ENCODE measurements around the gene DYNLT4.
"Not testable (repeated sequence)": the region's sequence is repeated elsewhere in the genome, so short reads cannot be mapped to it uniquely, and the experiment has no call there.

DYNLT4 gene

DNA sequence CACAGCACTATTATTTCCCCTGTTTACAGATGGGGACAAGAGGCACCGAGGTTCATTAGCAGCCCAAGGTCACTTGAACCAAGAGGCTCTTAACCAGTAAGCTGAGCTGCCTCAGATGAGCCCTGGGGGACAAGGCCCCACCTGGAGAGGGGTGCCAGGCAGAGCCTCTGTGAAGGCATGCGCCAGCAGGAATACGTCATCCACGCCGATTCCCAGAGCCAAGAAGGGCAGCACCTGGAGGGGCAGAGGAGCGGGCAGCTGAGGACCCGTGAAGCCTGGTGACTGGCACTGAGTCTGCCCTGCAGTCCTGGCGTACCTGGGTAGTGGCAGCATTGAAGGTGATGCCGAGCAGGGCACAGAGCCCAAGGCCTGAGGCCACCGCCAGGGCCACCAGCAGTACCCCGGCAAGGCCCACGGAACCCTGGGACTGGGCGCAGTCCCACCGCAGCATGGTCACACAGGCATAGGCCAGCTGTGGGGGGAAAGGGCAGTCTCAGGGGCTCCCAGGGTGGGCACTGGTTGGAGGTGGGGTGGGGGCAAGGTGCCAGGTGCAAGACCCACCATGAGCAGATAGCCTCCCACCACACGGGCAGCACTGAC is 21.8 kb upstream of the DYNLT4 start:
- DNase-seq (ENCODE audit: low read depth in 2 of 2): no peak

DNA sequence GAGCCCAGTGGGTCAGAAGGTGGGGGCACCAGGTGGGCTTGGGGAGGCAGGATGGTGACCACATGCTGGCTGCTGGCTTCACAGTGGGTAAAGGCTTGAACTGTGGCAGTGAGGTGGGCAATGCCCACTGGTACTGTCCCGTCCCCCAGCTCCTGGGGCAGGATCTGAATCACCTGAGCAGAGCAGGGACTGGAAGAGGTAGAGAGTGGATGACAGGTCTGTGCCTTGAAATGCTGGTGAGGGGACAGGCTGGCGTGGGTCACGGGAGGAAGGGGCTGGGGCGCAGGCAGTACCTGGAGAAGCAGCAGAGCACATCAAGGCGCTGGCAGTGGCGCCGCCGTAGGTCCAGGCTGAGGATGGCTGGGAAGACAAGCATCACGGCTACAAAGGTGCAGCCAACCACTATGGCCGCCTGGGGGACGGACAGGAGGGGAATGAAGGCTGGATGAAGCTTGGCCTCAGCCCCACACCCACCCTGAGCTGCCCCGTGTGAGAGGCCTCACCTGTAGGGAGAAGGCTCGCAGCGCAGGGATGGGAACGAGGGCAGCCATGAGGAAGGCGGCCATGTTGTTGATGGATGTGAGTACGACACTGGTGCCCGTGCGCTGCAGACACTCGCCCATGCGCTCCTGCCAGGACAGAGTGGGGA is 21.0 kb upstream of the DYNLT4 start:
- DNase-seq (ENCODE audit: low read depth in 2 of 2): no peak

DNA sequence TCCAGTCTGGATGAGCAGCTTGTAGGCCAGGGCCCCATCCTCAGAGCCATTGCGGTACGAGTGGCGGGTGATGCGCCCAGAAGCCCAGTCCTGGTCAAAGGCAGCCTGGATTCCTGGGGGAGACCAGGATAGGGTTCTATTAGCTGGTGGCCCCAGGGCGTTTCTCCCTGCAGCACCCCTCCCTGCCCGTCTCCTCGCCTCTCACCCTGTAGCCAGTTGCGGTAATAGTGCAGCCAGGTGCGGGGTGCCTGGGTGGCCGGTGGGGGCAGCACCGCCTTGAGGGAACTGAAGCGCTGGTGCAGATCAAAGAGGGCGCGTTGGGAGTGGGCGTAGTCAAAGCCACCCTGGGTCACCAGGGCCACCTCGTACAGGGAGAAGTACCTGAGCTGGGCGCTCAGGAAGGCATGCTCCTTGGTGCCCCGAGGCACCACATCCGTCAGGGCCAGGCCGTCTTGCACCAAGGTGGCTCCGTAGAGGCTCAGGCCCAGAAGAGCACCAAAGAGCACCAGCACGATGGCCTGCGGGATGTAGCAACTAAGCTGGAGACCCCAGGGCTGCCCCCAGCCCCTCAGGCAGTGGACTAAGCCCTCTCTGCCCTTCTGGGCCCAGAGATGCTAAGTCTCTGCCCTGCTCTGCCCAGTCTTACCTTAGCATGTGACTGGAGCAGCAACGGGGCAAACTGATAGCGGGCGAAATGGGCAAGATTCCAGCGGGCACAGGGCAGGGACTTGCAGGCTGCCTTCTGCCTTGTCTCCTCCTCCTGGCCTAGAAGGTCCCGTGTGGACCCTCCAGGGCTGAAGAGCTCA is 20.2 kb upstream of the DYNLT4 start:
- DNase-seq (ENCODE audit: low read depth in 2 of 2): no peak

DNA sequence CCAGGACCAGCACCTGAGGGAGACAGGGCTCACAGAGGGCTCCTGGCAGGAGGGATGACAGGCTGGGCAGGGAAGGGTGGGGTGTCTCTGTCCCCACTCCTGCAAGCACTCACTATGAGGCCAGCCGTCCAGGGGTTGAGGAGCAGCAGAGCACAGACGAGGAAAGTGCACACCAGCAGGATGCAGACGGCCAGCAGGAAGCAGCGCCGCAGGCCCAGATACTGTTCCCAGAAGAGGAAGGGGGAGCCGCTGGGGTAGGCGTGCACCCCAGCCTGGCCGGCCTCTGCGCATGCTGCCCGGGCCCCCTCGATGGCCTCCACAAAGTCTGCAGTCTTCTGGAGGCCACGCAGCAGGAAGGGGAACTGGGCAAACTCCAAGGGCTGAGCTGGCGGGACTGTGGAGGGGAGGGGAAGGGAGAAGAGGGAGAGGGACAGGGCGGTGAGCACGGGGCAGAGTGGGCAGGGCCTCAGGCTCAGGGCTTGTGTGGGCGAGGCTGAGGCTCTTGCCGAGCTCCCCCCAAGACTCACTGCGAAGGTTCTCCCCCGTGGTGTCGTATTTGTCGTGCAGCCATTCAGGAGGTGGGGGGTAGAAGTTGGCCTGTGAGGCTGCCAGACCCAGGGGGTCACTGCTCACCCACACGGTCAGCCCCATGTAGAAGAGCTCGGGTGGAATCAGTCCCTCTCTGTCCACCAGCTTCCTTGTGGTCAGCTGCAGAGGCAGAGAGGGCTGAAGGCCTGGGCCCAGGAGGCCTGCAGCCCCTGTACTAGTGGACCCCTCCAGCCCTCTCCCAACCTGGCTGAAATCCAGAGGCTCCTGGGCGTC is 19.4 kb upstream of the DYNLT4 start:
- no peak for DNase-seq (ENCODE audit: low read depth in 2 of 2)

DNA sequence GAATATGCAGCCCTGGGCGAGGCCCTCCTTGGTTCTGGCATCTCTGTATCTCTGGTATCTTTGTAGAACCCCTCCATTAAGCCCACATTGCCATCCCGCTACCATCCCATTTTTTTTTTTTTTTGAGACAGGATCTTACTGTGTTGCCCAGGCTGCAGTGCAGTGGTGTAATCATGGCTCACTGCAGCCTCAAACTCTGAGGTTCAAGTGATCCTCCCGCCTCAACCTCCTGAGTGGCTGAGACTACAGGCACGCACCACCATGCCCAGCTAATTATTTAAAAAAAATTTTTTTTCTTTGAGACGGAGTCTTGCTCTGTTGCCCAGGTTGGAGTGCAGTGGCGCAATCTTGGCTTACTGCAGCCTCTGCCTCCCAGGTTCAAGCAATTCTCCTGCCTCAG is 17.2 kb upstream of the DYNLT4 start:
- DNase-seq (ENCODE audit: low read depth in 2 of 2): not testable (repeated sequence)

DNA sequence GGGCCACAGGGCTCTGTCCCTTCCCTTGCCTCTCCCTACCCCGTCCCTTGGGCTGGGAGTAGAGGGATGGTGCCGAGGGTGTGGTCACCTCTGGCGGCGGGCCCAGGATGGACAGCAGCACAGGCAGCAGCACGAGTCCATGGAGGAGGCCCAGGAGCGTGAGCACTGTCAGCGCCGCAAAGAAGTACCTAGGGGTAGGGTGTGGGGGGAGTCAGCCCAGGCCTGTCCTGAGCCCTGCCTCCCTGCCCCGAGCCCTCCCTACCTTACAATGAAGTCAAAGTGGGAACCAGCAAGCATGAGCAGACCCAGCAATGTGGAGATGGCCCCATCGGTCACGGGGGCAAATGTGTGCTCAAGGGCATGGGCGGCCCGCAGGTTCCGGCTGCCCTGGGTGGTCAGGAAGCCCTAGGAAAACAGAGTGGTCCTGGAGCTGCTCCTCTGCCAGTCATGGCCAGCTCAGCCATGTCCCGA is 15.9 kb upstream of the DYNLT4 start:
- no peak for DNase-seq (ENCODE audit: low read depth in 2 of 2)

DNA sequence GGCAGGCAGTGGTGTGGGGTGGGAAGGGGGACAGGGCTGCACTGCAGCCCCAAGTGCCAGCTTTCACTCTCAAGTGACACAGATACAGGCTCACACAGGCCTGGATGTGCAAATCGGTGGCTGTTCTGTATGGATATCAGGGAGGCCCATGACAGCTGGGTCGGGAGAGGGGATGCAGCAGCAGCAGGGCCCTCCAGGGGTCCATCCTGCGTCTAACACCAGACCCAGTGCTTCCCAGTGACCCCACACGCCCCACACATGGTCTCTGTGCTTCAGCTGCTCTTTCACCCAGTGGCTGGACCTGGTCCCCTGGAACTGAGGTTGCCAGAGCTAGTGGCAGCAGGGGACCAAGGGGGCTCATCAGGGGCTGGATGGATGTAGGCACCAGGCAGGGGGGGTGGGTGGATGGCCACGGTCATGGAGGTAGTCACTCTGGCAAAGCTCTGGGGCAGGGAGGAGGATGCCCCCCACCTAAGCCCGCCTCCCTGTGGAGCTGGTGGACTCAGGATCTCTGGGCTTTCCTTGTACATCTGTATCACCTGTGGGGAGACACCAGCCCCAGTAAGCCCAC is 15.1 kb upstream of the DYNLT4 start:
- no peak for DNase-seq (ENCODE audit: low read depth in 2 of 2)

DNA sequence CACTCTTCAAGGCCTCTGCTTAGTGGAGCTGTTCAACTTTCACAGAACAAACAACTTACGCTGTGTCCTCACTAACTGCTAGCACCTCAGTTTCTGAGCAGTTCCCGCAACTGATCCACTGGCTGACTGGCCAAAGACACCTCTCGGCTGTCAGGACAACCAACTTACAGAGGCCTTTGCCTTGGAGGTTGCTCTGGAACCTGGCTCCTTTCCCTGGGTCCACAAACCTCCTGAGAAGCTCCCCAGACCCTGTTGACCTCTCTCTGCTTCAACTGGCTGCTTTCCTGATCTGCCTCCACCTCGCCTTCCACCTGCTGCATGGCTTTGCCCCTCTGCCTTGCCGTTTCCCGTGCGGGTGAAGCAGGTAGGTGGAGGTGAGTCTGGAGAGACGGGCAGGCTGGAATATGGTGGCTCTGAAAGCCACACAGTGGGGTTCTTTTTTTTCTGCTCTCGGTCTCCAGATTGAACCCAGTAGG is 14.1 kb upstream of the DYNLT4 start:
- DNase-seq (ENCODE audit: low read depth in 2 of 2): no peak

DNA sequence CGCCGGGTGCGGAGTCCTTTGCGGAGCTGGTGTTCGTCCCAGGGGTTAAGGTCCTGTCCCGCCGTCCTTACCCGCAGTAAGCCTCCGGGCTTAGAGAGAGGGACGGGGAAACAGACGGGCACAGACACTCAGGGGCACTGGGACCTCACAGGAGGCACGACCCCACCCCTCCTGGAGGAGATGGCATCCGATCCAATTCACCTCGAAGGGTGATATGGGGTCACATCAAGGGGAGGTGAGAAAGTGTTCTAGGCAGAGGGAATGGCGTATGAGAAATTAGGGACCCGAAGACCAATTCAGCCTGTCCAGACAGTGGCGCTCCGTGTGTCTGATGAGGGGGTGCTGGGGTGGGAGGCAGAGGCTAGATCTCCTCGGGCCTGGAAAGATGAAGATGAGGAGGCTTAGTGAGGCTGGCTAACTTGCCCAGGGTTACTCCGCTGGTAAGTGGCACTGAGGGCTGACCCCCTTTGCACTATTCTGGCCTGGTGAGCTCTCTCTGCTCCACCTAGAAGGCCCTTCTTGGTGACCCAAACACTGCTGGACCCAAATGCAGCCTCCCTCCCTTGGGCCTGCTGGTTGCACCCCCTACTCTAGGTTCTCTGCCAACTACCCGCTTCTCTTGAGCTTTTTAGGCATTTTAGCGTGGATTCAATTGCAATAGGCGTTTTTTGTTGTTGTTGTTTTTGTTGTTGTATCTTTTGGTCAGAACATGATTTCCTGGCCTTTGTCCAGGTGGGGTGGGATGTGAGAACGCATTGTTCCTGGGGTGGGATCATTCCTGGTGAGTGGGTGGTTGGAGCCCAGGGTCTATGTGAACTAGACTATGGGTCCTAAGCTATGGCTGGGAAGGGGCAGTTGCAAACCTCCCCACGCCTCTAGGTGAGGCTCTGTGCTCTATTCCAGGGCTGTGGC is 13.4 kb upstream of the DYNLT4 start:
- DNase-seq (ENCODE audit: low read depth in 2 of 2): no peak

DNA sequence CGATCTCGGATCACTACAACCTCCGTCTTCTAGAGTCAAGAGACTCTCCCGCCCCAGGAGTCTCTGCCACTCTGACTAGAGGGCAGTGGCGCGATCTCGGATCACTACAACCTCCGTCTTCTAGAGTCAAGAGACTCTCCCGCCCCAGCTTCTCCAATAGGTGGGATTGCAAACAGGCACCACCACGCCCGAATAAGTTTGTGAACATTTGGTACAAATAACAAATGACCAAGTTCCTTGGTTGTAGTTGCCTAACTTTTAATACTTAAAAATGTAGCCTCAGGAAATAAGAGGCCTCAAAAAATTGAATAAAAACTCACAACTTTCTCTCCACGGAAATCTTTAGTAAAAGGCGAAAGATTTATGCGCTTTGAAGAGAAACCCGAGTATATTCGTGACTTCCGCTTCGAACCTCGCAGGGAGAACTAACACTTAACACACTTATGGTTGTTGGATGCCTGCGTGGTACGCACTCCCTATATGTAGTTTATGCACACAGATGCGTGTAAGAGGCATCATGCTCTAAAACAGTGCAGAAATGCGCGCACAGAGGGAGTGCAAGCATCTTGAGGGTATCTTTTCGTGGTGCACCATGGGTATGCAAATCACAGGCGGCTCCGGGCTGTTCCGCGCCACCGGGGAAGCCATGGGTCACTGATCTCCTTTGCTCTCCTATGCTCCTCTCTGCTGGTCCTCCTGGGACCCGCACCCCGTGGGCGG is 12.6 kb upstream of the DYNLT4 start:
- DNase-seq (ENCODE audit: low read depth in 2 of 2): peak; percentile 55 to 60

DNA sequence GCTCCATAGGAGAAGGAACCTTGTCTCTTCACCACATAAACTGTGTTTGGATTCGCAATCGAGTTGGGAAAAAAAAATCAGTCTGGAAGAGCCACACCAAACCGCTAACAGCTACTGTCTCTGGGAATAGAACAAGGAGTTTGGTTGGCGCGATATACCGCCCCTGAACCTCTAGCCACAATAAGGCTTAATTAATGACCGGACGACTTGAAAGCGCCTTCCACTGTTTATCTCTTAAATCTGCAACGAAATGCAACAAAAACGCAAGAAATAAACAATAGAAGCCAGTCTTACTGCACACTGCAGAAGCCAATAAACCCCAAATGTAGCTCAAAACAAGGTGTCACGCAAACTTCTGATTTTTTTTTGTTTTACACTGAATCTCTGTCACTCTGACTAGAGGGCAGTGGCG is 12.1 kb upstream of the DYNLT4 start:
- DNase-seq (ENCODE audit: low read depth in 2 of 2): no peak

DNA sequence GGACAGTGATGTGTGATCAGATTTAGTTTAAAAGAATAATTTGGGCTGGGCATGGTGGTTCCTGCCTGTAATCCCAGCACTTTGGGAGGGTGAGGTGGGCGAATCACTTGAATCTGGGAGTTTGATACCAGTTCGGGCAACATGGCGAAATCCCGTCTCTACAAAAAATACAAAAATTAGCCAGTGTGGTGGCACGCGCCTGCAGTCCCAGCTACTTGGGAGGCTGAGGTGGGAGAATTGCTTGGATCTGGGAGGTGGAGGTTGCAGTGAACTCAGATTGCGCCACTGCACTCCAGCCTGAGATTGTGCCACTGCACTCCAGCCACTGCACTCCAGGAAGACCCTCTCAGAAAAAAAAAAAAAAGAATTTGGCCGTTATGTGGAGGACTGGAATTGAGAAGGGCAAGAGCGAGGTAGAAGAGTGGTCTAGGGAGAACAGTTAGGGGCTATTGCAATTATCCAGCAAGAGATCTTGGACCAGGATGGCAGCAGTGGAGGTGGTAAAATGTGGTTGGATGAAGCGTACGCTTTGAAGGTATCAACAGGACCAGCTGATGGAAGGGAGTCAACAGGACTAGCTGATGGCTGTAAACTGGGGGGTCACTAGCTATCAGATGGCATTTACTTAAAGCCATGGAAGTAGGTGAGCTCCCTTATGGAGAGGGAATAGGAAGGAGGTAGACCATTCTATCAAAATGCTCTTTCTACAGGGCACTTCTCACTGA is 10.8 kb upstream of the DYNLT4 start:
- DNase-seq (ENCODE audit: low read depth in 2 of 2): no peak

DNA sequence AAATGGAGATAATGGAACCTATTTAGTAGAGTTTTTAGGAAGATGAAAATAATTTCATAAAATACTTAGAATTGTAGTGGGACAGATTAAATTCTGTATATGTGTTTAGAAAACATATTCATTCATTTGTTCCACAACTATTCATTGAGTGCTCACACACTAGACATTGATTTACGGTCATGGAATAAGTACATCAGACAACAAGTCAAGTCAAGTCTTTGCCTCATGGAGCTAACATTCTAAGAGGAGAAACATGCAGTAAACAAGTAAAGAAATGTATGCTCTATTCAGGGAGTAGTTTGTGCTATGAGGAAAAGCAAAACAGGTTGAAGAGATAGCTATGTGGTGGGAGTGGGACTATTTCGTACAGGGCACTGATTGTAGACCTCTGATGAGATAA is 10.2 kb upstream of the DYNLT4 start:
- no peak for DNase-seq (ENCODE audit: low read depth in 2 of 2)

DNA sequence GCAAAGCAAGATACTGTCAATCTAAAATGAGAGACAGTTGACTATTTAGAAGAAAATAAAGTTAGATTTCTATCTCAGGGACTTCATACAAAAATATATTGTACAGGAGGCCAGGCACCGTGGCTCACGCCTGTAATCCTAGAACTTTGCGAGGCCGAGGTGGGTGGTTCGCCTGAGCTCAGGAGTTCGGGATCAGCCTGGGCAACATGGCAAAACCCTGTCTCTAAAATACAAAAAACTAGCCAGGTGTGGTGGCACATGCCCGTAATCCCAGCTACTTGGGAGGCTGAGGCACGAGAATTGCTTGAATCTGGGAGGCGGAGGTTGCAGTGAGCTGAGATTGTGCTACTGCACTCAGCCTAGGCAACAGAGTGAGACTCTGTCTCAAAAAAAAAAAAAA is 8.8 kb upstream of the DYNLT4 start:
- not testable (repeated sequence) for DNase-seq (ENCODE audit: low read depth in 2 of 2)

DNA sequence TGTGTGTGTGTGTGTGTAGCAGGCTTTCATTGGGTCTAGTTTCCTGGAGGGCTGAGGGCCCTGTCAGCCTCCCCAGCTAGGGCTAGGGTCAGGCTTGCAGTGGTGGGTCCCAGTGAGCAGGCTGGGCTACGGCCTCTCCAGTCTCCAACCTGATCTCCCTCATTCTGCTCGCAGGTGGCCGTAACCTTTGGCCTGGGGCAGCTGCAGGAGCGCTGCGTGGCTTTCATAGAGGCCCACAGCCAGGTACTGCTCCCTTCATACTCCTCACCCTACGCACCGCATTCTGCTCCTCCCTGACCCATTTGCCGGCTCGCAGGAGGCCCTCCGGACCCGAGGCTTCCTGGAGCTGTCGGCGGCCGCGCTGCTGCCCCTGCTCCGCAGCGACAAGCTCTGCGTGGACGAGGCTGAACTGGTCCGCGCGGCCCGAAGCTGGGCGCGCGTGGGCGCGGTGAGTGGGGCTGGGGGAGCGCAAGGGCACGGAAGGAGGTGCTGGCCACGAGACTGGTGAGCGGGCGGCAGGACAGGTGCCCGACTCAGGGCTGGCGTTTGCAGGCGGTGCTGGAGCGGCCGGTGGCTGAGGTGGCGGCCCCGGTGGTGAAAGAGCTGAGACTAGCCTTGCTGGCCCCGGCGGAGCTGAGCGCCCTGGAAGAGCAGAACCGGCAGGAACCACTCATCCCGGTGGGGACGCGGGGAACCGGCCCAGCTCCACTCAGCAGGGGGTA is 5.8 kb upstream of the DYNLT4 start:
- no peak for DNase-seq (ENCODE audit: low read depth in 2 of 2)

DNA sequence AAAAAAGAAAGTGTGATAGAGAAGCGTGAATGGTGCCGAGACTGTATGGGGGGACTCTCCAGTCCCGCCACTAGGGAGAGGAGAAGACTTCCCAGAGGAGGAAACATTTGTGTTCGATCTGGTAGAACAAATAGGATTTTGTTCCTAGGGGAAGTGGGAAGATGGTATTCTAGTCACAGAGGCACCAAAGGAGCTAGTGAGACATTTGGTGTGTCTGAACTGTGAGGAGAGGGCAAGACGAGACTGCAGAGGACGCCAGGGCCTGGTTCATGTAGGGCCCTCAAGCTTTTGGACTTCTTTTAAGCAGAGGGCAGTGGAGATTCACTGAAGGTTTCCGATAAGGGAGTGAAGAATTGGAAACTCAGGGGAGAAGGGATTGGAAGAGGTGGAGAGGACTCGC is 4.1 kb upstream of the DYNLT4 start:
- no peak for DNase-seq (ENCODE audit: low read depth in 2 of 2)

DNA sequence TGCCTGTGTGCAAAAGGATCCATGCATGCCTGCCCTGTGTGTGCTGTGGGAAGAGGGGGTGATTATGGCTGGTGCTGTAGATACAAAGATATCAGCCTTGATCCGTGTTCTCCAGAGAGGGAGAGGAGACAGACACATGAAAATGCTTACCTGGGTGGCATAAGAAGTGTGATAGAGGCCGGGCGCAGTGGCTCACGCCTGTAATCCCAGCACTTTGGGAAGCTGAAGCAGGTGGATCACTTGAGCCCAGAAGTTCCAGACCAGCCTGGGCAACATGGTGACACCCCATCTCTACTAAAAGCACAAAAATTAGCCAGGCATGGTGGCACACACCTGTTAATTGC is 3.6 kb upstream of the DYNLT4 start:
- DNase-seq (ENCODE audit: low read depth in 2 of 2): not testable (repeated sequence)

DNA sequence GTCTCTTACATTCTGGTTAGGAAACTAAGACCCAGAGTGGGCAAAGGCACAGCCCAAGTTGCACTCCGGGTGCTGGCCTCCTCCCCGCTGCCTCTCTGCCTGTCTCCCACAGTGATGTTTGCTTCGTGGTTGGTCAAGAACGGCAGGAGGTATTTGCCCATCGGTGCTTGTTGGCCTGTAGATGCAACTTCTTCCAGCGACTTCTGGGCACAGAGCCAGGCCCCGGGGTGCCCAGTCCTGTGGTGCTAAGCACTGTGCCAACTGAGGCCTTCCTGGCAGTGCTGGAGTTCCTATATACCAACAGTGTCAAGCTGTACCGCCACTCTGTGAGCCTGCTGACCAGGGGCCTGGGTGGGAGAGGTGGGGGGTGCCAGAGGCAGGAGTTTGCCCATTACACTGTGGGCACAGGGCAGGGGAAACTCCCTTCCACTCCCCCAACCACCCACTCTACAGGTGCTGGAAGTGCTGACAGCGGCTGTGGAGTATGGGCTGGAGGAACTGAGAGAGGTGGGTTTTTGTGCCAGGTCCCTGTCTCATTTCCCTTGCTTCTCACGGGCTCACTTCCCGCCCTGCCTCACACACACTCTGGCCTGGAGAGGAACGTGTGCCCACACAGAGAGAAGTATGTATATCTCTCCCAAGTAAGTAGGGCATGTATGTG is 3.1 kb upstream of the DYNLT4 start:
- no peak for DNase-seq (ENCODE audit: low read depth in 2 of 2)

All from stimulated activated CD8-positive, alpha-beta memory T cell treated with anti-CD3 and anti-CD28 coated beads, Interleukin-7, amount 100 ng/mL, for 4 hours (primary cell).